Superior temporal gyrus (tissue), 1 donor: ENCODE results near the gene SOAT2.
"Not testable (repeated sequence)": the region's sequence is repeated elsewhere in the genome, so short reads cannot be mapped to it uniquely, and the experiment has no call there.

Experiments used
- DNase-seq: peaks from one replicate; pipeline ENCODE4 v3.0.0-alpha.2; 2016; ENCODE audit errors: extremely low spot score

Gene SOAT2

DNA sequence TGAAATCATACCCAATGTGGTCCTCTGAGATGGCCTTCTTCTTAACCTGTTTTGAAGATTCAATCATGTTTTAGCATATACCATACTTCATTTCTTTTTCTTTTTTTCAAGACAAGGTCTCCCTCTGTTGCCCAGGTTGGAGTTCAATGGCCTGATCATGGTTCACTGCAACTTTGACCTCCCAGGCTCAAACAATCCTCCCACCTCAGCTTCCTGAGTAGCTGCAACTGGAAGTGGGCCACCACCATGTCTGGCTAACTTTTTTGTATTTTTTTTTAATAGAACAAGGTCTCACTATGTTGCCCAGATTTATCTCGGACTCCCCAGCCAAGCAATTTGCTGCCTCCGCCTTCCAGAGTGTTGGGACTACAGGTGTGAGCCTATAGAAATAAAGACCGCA, 30.4 kb downstream of the SOAT2 start:
- DNase-seq, result no peak

GRCh38 chr12:53143355-53143754, 40.1 kb downstream of the SOAT2 start:
- no peak for DNase-seq

GRCh38 chr12:53145383-53146260, 42.3 kb downstream of the SOAT2 start:
- DNase-seq, result no peak

- no peak for DNase-seq
Measured at GRCh38 chr12:53147181-53147580, 43.9 kb downstream of the SOAT2 start.

GRCh38 chr12:53147653-53148052, 44.4 kb downstream of the SOAT2 start:
- no peak for DNase-seq

DNA sequence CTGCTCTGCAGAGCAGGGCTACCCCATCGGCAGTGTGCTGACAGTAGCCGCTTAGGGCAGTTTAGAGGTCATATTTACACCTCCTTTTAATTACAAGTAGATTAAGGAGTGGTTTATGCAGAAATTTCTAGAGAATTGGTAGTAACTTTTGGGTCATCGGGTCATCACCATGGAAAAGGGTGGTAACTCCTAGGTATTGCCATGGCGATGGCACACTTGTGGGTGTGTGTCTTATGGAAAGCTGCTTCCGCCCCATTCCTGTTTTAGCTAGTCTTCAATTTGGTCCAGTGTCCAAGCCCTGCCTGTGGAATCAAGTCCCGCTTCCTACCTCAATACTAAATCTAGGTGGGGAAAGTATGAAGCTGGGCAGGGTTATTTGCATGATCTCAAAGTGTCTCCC, 47.8 kb downstream of the SOAT2 start:
- DNase-seq, result no peak

GRCh38 chr12:53152390-53152789, 49.1 kb downstream of the SOAT2 start:
- no peak for DNase-seq

DNA sequence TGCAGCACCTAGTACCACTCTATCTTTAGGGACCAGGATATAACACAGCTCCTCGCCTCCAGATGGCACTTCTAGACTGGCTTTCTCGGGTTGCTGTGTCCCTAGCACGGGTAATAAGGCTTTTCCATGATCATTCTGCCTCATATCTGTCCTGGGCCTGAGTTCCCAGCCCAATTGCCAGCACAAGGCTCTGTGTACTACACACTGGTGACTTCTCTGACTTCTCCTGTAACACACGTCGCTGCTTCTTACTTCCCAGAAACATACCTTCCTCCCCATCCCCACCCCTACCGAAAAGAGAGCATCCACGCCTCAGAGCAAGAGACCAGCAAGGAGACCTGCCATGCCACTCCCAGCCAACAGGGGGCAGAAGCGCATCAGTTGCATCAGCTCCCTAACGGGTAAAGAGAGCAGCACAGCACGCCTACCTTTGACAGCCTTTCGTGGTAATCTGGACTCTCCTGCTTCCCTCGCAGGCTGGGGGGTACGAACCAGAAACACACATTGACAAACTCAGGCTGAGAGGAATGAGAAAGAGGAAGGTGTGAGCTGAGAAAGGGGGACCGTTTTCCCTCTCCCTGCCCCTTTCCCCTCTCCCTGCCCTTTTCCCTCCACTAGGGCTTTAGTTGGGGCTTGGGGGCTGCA, 56.0 kb downstream of the SOAT2 start:
- DNase-seq, result peak; percentile 81

DNA sequence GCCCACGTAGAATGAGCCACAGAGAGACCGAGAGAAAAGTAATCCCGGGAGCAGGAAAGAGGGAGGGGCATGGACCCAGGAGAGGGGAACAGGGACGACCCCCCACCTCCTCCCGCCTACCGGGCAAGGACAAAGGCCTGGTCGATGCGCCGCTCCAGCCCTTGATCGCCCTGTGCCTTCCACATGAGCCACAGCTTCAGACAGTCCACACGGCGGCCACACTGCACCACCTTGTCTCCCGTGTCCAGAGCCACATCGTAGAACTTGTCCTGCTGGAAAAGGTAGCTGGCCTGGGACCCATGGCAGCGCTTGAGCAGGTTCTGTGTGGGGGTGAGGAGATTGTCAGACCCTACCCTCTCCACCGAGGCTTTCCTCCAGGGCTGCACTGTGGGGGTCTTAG, 56.7 kb downstream of the SOAT2 start:
- no peak for DNase-seq

DNA sequence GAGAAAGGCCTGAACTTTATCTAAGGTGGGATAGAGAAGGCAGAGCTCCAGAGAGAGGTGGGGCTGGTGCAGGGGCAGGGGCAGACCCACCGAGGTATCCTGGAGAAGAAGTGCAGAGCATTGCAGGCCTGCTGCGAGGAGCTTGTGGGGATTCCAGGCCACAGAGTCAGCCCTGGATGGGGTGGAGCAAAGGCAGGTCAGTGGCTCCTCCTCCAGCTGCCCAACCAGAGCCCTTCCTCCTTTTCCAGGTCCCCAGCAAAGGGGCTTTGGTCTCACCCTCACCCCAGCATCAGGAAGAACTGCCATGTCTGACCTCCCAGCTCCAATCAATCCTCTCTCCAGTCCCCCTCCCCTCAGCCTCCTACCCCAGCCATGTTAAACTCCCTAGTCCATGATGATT, 57.4 kb downstream of the SOAT2 start:
- DNase-seq, result no peak

DNA sequence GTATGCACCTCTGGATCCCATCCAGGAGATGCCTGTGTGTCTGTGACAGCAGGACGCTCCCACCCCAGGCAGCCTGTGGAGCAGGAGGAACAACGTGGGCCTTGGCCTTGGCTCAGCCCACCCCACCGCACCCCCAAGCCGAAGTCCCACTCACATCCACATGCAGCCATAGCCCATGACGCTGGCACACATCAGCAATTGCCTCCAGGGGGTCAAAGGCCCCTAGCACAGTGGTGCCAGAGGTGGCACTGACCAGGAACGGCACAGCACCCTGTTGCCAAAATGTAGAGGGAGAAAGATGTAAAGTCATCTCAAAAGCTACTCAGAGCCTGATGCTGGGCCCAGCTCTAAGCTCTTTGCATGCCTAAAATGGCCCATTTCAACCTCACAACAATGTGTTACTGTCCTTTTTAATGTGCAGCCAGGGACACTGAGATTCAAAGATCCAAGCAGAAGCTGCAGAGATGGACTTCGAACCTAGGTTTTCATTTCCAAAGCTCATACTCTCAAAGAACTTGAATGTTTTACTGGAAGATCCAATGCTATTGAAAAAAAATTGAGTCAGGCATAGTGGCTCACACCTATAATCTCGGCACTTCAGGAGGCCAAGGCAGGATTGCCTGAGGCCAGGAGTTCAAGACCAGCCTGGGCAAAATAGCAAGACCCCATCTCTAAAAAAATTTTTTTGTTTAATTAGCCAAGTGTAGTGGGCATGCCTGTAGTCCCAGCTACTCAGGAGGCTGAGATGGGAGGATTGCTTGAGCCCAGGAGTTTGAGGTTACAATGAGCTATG, 58.0 kb downstream of the SOAT2 start:
- DNase-seq, result no peak

GRCh38 chr12:53163008-53163407, 59.7 kb downstream of the SOAT2 start:
- DNase-seq, result not testable (repeated sequence)

- no peak for DNase-seq
Measured at GRCh38 chr12:53166837-53167236, 63.6 kb downstream of the SOAT2 start.

GRCh38 chr12:53169644-53170043, 66.4 kb downstream of the SOAT2 start:
- no peak for DNase-seq

DNA sequence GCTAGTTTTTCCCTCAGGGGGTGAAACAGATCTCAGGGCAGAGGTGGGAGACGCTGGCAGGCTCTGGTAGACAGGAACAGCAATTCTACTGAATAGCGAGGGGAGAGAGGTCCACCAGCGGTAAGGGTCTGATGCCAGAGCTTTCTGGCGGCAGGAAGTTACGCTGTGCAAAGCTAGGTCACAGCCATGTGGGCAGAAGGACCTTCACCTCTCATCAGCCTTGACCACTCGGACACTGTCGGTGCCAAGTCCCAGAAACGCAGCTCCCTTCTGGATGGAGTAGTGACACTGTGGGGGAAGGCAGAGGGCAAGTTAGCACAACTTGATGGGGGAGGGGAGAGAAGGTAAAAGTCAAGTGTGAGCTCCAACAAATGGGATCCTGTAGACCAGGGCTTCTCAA, 66.9 kb downstream of the SOAT2 start:
- DNase-seq, result no peak

GRCh38 chr12:53170876-53171724, 67.8 kb downstream of the SOAT2 start:
- no peak for DNase-seq

GRCh38 chr12:53171725-53172329, 68.5 kb downstream of the SOAT2 start:
- DNase-seq, result no peak

GRCh38 chr12:53172352-53172751, 69.1 kb downstream of the SOAT2 start:
- no peak for DNase-seq

- DNase-seq, result no peak
Measured at GRCh38 chr12:53173085-53173715, 69.9 kb downstream of the SOAT2 start.
